Kidney (tissue), 14 donors: ENCODE results near the gene SBF2. TPM values are rescaled to one million over a fixed set of nuclear protein-coding genes. Genes with fewer than 3 reads are reported as not detected.

Experiments used
- DNase-seq, 5 donors: peaks; one replicate each; pipeline ENCODE4 v3.0.0-alpha.2; 2013 to 2020
- FAIRE-seq: peaks from 2 replicates; lab custom pipeline; 2012; peaks lifted over from hg19 to GRCh38; lab: Jason Lieb, UNC
- H3K27ac ChIP-seq, 2 donors: one replicate each; pipeline ENCODE4 v1.7.0; 2013; ENCODE audit warnings: low read depth in 2 of 2, low read length in 2 of 2, inconsistent platforms in 1 of 2
- H3K27me3 ChIP-seq: one replicate; pipeline ENCODE4 v1.7.1; 2013; ENCODE audit warnings: low read length, inconsistent platforms; ENCODE audit not compliant: control insufficient read depth, insufficient read depth
- H3K36me3 ChIP-seq, 3 donors: one replicate each; pipeline versions ENCODE4 v1.7.0 to v1.7.1; 2013; ENCODE audit warnings: low read length in 3 of 3, control low read depth in 1 of 3, inconsistent platforms in 1 of 3; ENCODE audit not compliant: insufficient read depth in 3 of 3, control insufficient read depth in 2 of 3
- H3K4me1 ChIP-seq, 3 donors: one replicate each; pipeline versions ENCODE4 v1.7.0 to v1.7.1; 2013; ENCODE audit warnings: low read length in 3 of 3, inconsistent platforms in 1 of 3, low read depth in 1 of 3; ENCODE audit not compliant: control insufficient read depth in 2 of 3, insufficient read depth in 2 of 3
- H3K4me3 ChIP-seq, 3 donors: one replicate each; pipeline versions ENCODE4 v1.7.0 to v1.8.1; 2013; ENCODE audit warnings: low read length in 3 of 3, control low read depth in 1 of 3, inconsistent platforms in 1 of 3
- H3K9ac ChIP-seq, 3 donors: one replicate each; pipeline versions ENCODE4 v1.7.0 to v1.7.1; 2013; ENCODE audit warnings: low read length in 3 of 3, control low read depth in 1 of 3, inconsistent platforms in 1 of 3
- H3K9me3 ChIP-seq, 3 donors: one replicate each; pipeline versions ENCODE4 v1.7.0 to v1.7.1; 2013; ENCODE audit warnings: low read length in 3 of 3, control low read depth in 1 of 3, inconsistent platforms in 1 of 3; ENCODE audit not compliant: control insufficient read depth in 2 of 3, insufficient read depth in 1 of 3
- intact Hi-C: fragments of 100-400 bp; cut with DNase I; formaldehyde crosslinking; loops from one replicate; pipeline ENCODE4 v1.11.1; 2022
- polyA plus RNA-seq: library from polyadenylated mRNA; stranded (reverse); fragments of 350-450 nt; fragmentation: Illumina TruSeq; extraction: RNeasy Lipid Tissue Mini Kit (QIAGEN cat#74804); gene quantifications from one replicate; pipeline ENCODE4 v1.2.3, GENCODE V29; 2014; ENCODE audit warnings: low read depth, low replicate concordance; ENCODE audit not compliant: insufficient read depth
- total RNA-seq: library from RNA; stranded (reverse); fragmentation: NEBNext Ultra II Directional; extraction: Animal tissue kit (Norgen Biotek cat#: 25700); gene quantifications from one replicate; pipeline ENCODE4 v1.2.1, GENCODE V29; 2021
- TF ChIP-seq, protein P1 (sequence below): IDR thresholded peaks from 3 replicates; pipeline ENCODE4 v1.5.1; 2012; ENCODE audit warnings: mild to moderate bottlenecking, moderate library complexity, borderline replicate concordance; ENCODE audit not compliant: insufficient read depth; ENCODE audit errors: extremely low read depth
- donor health status: control.
- donor health status: control.
- donor health status: control.
- donor health status: control.
- donor health status: control.
- donor health status: DM: yes; HTN: yes; CAD: no.
- donor health status: Normal renal cell carcinoma (clear cell type).

Gene SBF2
- total and polyA plus RNA-seq, 2 donors from 2014 or later, result 13.1 to 55.4 TPM

- no peaks in the 10 kb centered on the region for H3K36me3 ChIP-seq
- no peaks in the 10 kb centered on the region for H3K27me3 ChIP-seq
- H3K27ac ChIP-seq, result no peak overlapping the region
- DNase-seq, result peak in 2 of 5 donors; percentile 56
- FAIRE-seq, result peak; percentile 80
- no peaks in the 10 kb centered on the region for H3K4me1 ChIP-seq
- intact Hi-C loops, result no loop called here
- no peak overlapping the region for H3K4me3 ChIP-seq
- TF ChIP-seq, protein P1, sequence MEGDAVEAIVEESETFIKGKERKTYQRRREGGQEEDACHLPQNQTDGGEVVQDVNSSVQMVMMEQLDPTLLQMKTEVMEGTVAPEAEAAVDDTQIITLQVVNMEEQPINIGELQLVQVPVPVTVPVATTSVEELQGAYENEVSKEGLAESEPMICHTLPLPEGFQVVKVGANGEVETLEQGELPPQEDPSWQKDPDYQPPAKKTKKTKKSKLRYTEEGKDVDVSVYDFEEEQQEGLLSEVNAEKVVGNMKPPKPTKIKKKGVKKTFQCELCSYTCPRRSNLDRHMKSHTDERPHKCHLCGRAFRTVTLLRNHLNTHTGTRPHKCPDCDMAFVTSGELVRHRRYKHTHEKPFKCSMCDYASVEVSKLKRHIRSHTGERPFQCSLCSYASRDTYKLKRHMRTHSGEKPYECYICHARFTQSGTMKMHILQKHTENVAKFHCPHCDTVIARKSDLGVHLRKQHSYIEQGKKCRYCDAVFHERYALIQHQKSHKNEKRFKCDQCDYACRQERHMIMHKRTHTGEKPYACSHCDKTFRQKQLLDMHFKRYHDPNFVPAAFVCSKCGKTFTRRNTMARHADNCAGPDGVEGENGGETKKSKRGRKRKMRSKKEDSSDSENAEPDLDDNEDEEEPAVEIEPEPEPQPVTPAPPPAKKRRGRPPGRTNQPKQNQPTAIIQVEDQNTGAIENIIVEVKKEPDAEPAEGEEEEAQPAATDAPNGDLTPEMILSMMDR, result peak; percentile 59
- no peak overlapping the region for H3K9ac ChIP-seq
- peaks cover 0 to 4% (median 0%) of the 10 kb centered on the region in 3 donors for H3K9me3 ChIP-seq
These were observed 85.9 kb downstream of the SBF2 start for GRCh38 chr11:10208131-10208575.

DNA sequence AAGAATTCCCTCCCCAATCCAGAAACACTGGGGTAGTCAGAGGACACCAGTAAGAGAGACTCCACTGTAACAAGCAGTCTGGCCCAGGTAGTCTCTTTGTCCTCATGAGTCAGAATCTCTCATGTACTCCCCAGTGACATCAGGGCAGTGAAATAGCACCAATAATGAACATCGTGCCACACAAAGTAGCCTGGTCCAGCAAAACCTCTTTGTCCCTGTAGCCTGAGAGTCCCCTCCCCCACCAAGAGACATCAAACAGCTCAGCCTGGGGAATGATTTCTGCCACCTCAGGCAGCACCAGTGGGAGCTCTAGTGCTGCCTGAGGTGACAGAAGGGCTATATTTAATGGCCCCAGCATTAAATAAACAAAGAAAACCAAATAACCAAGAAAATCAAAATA is 88.1 kb downstream of the SBF2 start:
- Histone ChIP-seq H3K9ac (no peak overlapping the region), H3K27me3 (no peaks in the 10 kb centered on the region), H3K4me3 (no peak overlapping the region), H3K36me3 (no peaks in the 10 kb centered on the region), H3K9me3 (peaks cover 0 to 4% (median 0%) of the 10 kb centered on the region in 3 donors), H3K4me1 (no peaks in the 10 kb centered on the region), H3K27ac (no peak overlapping the region)
- TF ChIP-seq, protein P1, result no peak
- FAIRE-seq (no peak), DNase-seq (peak in 4 of 5 donors; percentile 54 to 71 (median 68))
- intact Hi-C loops, result no loop called here

- Histone ChIP-seq H3K9me3 (peaks cover 0 to 4% (median 0%) of the 10 kb centered on the region in 3 donors), H3K9ac (no peak overlapping the region), H3K4me1 (no peaks in the 10 kb centered on the region), H3K27me3 (no peaks in the 10 kb centered on the region), H3K4me3 (no peak overlapping the region), H3K27ac (no peak overlapping the region), H3K36me3 (no peaks in the 10 kb centered on the region)
- FAIRE-seq (no peak), DNase-seq (no peak)
- intact Hi-C loops, result no loop called here
- TF ChIP-seq, protein P1, result no peak
These were observed 90.0 kb downstream of the SBF2 start for GRCh38 chr11:10204021-10204420.

- TF ChIP-seq, protein P1, result no peak
- H3K27ac ChIP-seq, result no peak overlapping the region
- intact Hi-C loops, result no loop called here
- FAIRE-seq (no peak), DNase-seq (no peak)
- H3K9ac ChIP-seq, result no peak overlapping the region
- H3K4me3 ChIP-seq, result no peak overlapping the region
- H3K27me3 ChIP-seq, result no peaks in the 10 kb centered on the region
- H3K36me3 ChIP-seq, result no peaks in the 10 kb centered on the region
- H3K9me3 ChIP-seq, result peaks cover 0 to 4% (median 1%) of the 10 kb centered on the region in 3 donors
- H3K4me1 ChIP-seq, result no peaks in the 10 kb centered on the region
These were observed 92.7 kb downstream of the SBF2 start for GRCh38 chr11:10201343-10201742.
